IMR-90 (cell line): ENCODE measurements around the gene CENPU. TPM values are rescaled to one million over a fixed set of nuclear protein-coding genes. Genes with fewer than 3 reads are reported as not detected.

Source experiments
- ATAC-seq: fragments of 200-7000 bp; cut with Tn5 transposase; 2 replicates; pipeline ENCODE4 v1.9.1; 2020; ENCODE audit warnings: low read depth, mild to moderate bottlenecking, moderate library complexity
- BruUV-seq: library from RNA; stranded (reverse); fragments of 400-500 nt; replicated peaks from 2 replicates; lab custom pipeline; 2021; lab: Mats Ljungman, UMichigan
- CTCF ChIA-PET: fragments of 300-600 bp; formaldehyde crosslinking; extraction: SDS; loops from one replicate; lab custom pipeline; 2021; ENCODE audit warnings: antibody characterized with exemption; lab: Yijun Ruan, JAX
- POLR2A ChIA-PET: fragments of 300-600 bp; sonication (Branson Sonifier 250); formaldehyde crosslinking; loops from one replicate; lab custom pipeline; 2022; ENCODE audit warnings: antibody characterized with exemption; ENCODE audit not compliant: unreplicated experiment; lab: Charles Lee
- DNase-seq: peaks from one replicate; pipeline ENCODE4 v3.0.0; 2013
- H2AFZ ChIP-seq: replicated peaks from 2 replicates; pipeline ENCODE3; 2013; ENCODE audit warnings: low read length, mild to moderate bottlenecking; ENCODE audit not compliant: poor library complexity
- H2AK5ac ChIP-seq: 2 replicates; pipeline ENCODE4 v1.6.1; 2013; ENCODE audit warnings: low read depth, low read length, inconsistent platforms
- H2AK9ac ChIP-seq: replicated peaks from 2 replicates; pipeline ENCODE3; 2013; ENCODE audit warnings: mild to moderate bottlenecking, low read depth, low read length, moderate library complexity; ENCODE audit not compliant: poor library complexity
- H2BK120ac ChIP-seq: 2 replicates; pipeline ENCODE4 v1.6.1; 2013; ENCODE audit warnings: low read depth, low read length, inconsistent platforms
- H2BK15ac ChIP-seq: 3 replicates; pipeline ENCODE4 v1.6.1; 2013; ENCODE audit warnings: low read depth, low read length, inconsistent platforms
- H2BK20ac ChIP-seq: 2 replicates; pipeline ENCODE4 v1.6.1; 2013; ENCODE audit warnings: low read depth, mild to moderate bottlenecking, inconsistent platforms, low read length, moderate library complexity
- H2BK5ac ChIP-seq: 2 replicates; pipeline ENCODE4 v1.6.1; 2013; ENCODE audit warnings: mild to moderate bottlenecking, low read depth, low read length, inconsistent platforms; ENCODE audit not compliant: poor library complexity, severe bottlenecking
- H3K14ac ChIP-seq: replicated peaks from 2 replicates; pipeline ENCODE4 v1.6.1; 2013; ENCODE audit warnings: low read depth, low read length, inconsistent platforms
- H3K18ac ChIP-seq: 2 replicates; pipeline ENCODE4 v1.6.1; 2013; ENCODE audit warnings: low read depth, low read length, control low read depth
- H3K23ac ChIP-seq: 2 replicates; pipeline ENCODE4 v1.6.1; 2013; ENCODE audit warnings: low read depth, low read length, inconsistent platforms
- H3K27ac ChIP-seq: 2 replicates; pipeline ENCODE4 v1.5.1; 2013; ENCODE audit warnings: mild to moderate bottlenecking, control low read depth, low read length; ENCODE audit not compliant: insufficient read depth
- H3K27me3 ChIP-seq: 2 replicates; pipeline ENCODE4 v1.6.1; 2013; ENCODE audit warnings: low read length; ENCODE audit not compliant: control insufficient read depth, insufficient read depth
- H3K36me3 ChIP-seq: 2 replicates; pipeline ENCODE4 v1.6.1; 2013; ENCODE audit warnings: low read length, mixed read lengths; ENCODE audit not compliant: control insufficient read depth, insufficient read depth
- H3K4ac ChIP-seq: 2 replicates; pipeline ENCODE4 v1.6.1; 2013; ENCODE audit warnings: low read depth, low read length, inconsistent platforms
- H3K4me1 ChIP-seq: 2 replicates; pipeline ENCODE4 v1.6.1; 2013; ENCODE audit warnings: low read length, mixed read lengths; ENCODE audit not compliant: control insufficient read depth, insufficient read depth
- H3K4me2 ChIP-seq: 2 replicates; pipeline ENCODE4 v1.6.1; 2013; ENCODE audit warnings: low read depth, mild to moderate bottlenecking, control low read depth, low read length, moderate library complexity
- H3K4me3 ChIP-seq: 2 replicates; pipeline ENCODE4 v1.5.1; 2013; ENCODE audit warnings: low read depth, mild to moderate bottlenecking, control low read depth, low read length, moderate library complexity; ENCODE audit not compliant: insufficient read depth
- H3K56ac ChIP-seq: 2 replicates; pipeline ENCODE4 v1.6.1; 2013; ENCODE audit warnings: low read length, inconsistent platforms; ENCODE audit not compliant: insufficient read depth; ENCODE audit errors: extremely low read depth
- H3K79me1 ChIP-seq, 2 experiments: 2 replicates each; pipeline ENCODE4 v1.6.1; 2013; ENCODE audit warnings: low read length in 2 of 2, inconsistent platforms in 1 of 2, low read depth in 1 of 2
- H3K9ac ChIP-seq: 2 replicates; pipeline ENCODE4 v1.6.1; 2013; ENCODE audit warnings: low read depth, low read length, control low read depth
- H3K9me1 ChIP-seq: 2 replicates; pipeline ENCODE4 v1.6.1; 2013; ENCODE audit warnings: low read length, inconsistent platforms; ENCODE audit not compliant: insufficient read depth
- H3K9me3 ChIP-seq: 2 replicates; pipeline ENCODE4 v1.6.1; 2013; ENCODE audit warnings: low read length; ENCODE audit not compliant: control insufficient read depth, insufficient read depth
- H4K20me1 ChIP-seq: 2 replicates; pipeline ENCODE4 v1.6.1; 2013; ENCODE audit warnings: low read length, inconsistent platforms; ENCODE audit not compliant: insufficient read depth
- H4K5ac ChIP-seq: 2 replicates; pipeline ENCODE4 v1.6.1; 2013; ENCODE audit warnings: mild to moderate bottlenecking, low read depth, low read length, control low read depth
- H4K8ac ChIP-seq, 2 experiments: 2 replicates each; pipeline ENCODE4 v1.6.1; 2013; ENCODE audit warnings: low read depth in 2 of 2, low read length in 2 of 2, control low read depth in 1 of 2, inconsistent platforms in 1 of 2
- H4K91ac ChIP-seq: 2 replicates; pipeline ENCODE4 v1.6.1; 2013; ENCODE audit warnings: low read depth, low read length, inconsistent platforms; ENCODE audit not compliant: insufficient read depth
- BHLHE40 ChIP-seq: fragments of 150-350 bp; IDR thresholded peaks from 2 replicates; pipeline ENCODE4 v1.6.1; 2016; ENCODE audit warnings: mild to moderate bottlenecking, low read depth, low read length
- CEBPB ChIP-seq: IDR thresholded peaks from 2 replicates; pipeline ENCODE4 v1.6.1; 2012; ENCODE audit warnings: low read depth, low read length, improper control_type of control experiment
- CHD1 ChIP-seq: IDR thresholded peaks from 2 replicates; pipeline ENCODE4 v1.6.1; 2012; ENCODE audit warnings: low read depth, low read length, improper control_type of control experiment
- CTCF ChIP-seq: conservative IDR thresholded peaks from 2 replicates; pipeline ENCODE4 v1.5.1; 2012; ENCODE audit warnings: mild to moderate bottlenecking, low read depth, low read length, improper control_type of control experiment
- ELK1 ChIP-seq: fragments of 150-350 bp; IDR thresholded peaks from 2 replicates; pipeline ENCODE4 v1.6.1; 2016; ENCODE audit warnings: low read depth, mild to moderate bottlenecking, low read length, moderate library complexity, borderline replicate concordance
- FOS ChIP-seq: fragments of 150-350 bp; IDR thresholded peaks from 2 replicates; pipeline ENCODE4 v1.6.1; 2016; ENCODE audit warnings: low read depth, low read length
- MAFK ChIP-seq: IDR thresholded peaks from 2 replicates; pipeline ENCODE4 v1.6.1; 2012; ENCODE audit warnings: low read depth, low read length, improper control_type of control experiment
- MAZ ChIP-seq: IDR thresholded peaks from 2 replicates; pipeline ENCODE4 v1.6.1; 2012; ENCODE audit warnings: low read depth, mild to moderate bottlenecking, low read length, improper control_type of control experiment, moderate library complexity, borderline replicate concordance
- MXI1 ChIP-seq: IDR thresholded peaks from 2 replicates; pipeline ENCODE4 v1.6.1; 2012; ENCODE audit warnings: low read depth, mild to moderate bottlenecking, low read length, moderate library complexity, borderline replicate concordance
- NFE2L2 ChIP-seq: fragments of 150-350 bp; IDR thresholded peaks from 2 replicates; pipeline ENCODE4 v1.6.1; 2016; ENCODE audit warnings: low read depth, mild to moderate bottlenecking, low read length
- POLR2A ChIP-seq: IDR thresholded peaks from 2 replicates; pipeline ENCODE4 v1.6.1; 2012; ENCODE audit warnings: mild to moderate bottlenecking, low read depth, low read length
- RAD21 ChIP-seq: IDR thresholded peaks from 2 replicates; pipeline ENCODE4 v1.6.1; 2012; ENCODE audit warnings: low read length, improper control_type of control experiment
- RCOR1 ChIP-seq: IDR thresholded peaks from 2 replicates; pipeline ENCODE4 v1.6.1; 2012; ENCODE audit warnings: mild to moderate bottlenecking, low read length, improper control_type of control experiment; ENCODE audit not compliant: insufficient replicate concordance
- RFX5 ChIP-seq: IDR thresholded peaks from 2 replicates; pipeline ENCODE4 v1.8.0; 2012; ENCODE audit warnings: low read depth, mild to moderate bottlenecking, low read length, moderate library complexity
- SMC3 ChIP-seq: fragments of 150-350 bp; IDR thresholded peaks from 2 replicates; pipeline ENCODE4 v1.6.1; 2016; ENCODE audit warnings: low read depth, mild to moderate bottlenecking, antibody characterized with exemption, low read length, moderate library complexity
- USF2 ChIP-seq: fragments of 150-350 bp; IDR thresholded peaks from 2 replicates; pipeline ENCODE4 v1.6.1; 2017; ENCODE audit warnings: mild to moderate bottlenecking, antibody characterized with exemption, low read length, low read depth
- WGBS, 2 experiments: methylation state at CpG; one replicate each; pipeline versions ENCODE4 v1.1.5 to v1.1.7; 2013; ENCODE audit warnings: missing lambda C conversion rate in 2 of 2; ENCODE audit not compliant: insufficient read length in 1 of 2; ENCODE audit errors: extremely low coverage in 2 of 2; 5-methylcytosine and 5-hydroxymethylcytosine counted together
- dilution Hi-C: fragments of 300-500 bp; cut with HindIII; formaldehyde crosslinking; loops from one replicate; pipeline ENCODE4 v1.14.3; 2018; ENCODE audit warnings: low sequenced_read_pairs; ENCODE audit not compliant: unreplicated experiment
- in situ Hi-C: fragments of 300-500 bp; cut with MboI; formaldehyde crosslinking; loops from 3 replicates; pipeline ENCODE4 v1.14.3; 2019; ENCODE audit warnings: low sequenced_read_pairs, inconsistent platforms, mixed read lengths
- intact Hi-C: fragments of 100-400 bp; cut with micrococcal nuclease; formaldehyde crosslinking; loops from 2 replicates; pipeline ENCODE4 v1.10.0; 2022
- polyA plus RNA-seq, 3 experiments: library from polyadenylated mRNA; depleted of rRNA; stranded (reverse); fragments of >200 nt; gene quantifications; 2 replicates each; pipeline ENCODE4 v1.2.3, GENCODE V29; 2012; ENCODE audit warnings: low replicate concordance in 1 of 3
- total RNA-seq: library from RNA; depleted of rRNA; stranded (reverse); fragments of >200 nt; gene quantifications from 2 replicates; pipeline ENCODE4 v1.2.3, GENCODE V29; 2012

The CENPU gene
- total and polyA plus RNA-seq, 2 of the 4 experiments (the other 2 are of a cell fraction) = 13.6 to 14.6 TPM

GRCh38 chr4:184762100-184762499 is 28.2 kb upstream of the CENPU start:
- TF ChIP-seq RFX5 = no peak
- TF ChIP-seq NFE2L2 = no peak
- no peak for TF ChIP-seq BHLHE40
- TF ChIP-seq MXI1 = no peak
- no peak for TF ChIP-seq CEBPB
- TF ChIP-seq ELK1 = no peak
- no peak for TF ChIP-seq FOS
- no peak for TF ChIP-seq RAD21
- TF ChIP-seq SMC3 = no peak
- TF ChIP-seq CHD1 = no peak
- no peak for TF ChIP-seq MAFK
- TF ChIP-seq CTCF = no peak
- no peak for TF ChIP-seq USF2
- no peak for TF ChIP-seq MAZ
- no peak for TF ChIP-seq RCOR1
- no peak for TF ChIP-seq POLR2A
- Histone ChIP-seq H3K9me1 (no peaks in the 10 kb centered on the region), H2AK5ac (no peak overlapping the region), H3K18ac (no peak overlapping the region), H2AFZ (no peak overlapping the region), H3K4me3 (no peak overlapping the region), H3K36me3 (peaks cover 16% of the 10 kb centered on the region), H3K4ac (no peak overlapping the region), H3K23ac (no peak overlapping the region), H3K4me2 (no peak overlapping the region), H4K5ac (no peak overlapping the region), H2BK5ac (no peak overlapping the region), H3K79me1 (no peaks in the 10 kb centered on the region), H3K4me1 (peaks cover 3% of the 10 kb centered on the region), H3K56ac (no peak overlapping the region), H2BK20ac (no peak overlapping the region), H2AK9ac (no peak overlapping the region), H4K8ac (no peak overlapping the region), H2BK15ac (no peak overlapping the region), H3K9me3 (no peaks in the 10 kb centered on the region), H3K27ac (no peak overlapping the region), H3K27me3 (no peaks in the 10 kb centered on the region), H3K14ac (no peak overlapping the region), H4K20me1 (no peaks in the 10 kb centered on the region), H2BK120ac (no peak overlapping the region), H3K9ac (no peak overlapping the region), H4K91ac (no peak overlapping the region)
- dilution Hi-C loops (no loop called here), in situ Hi-C loops (no loop called here), intact Hi-C loops (no loop called here)
- no TSS peak for BruUV-seq
- DNase-seq (no peak), ATAC-seq (no peak)
- no CpG with 5 or more reads among the region's 5 CpGs for WGBS, 2 experiments
- ChIA-PET POLR2A (no interaction called here), CTCF (no interaction called here)
